GM19455 (cell line): ENCODE results near the gene MCU.

ENCODE experiments used
- ATAC-seq: cut with Tn5 transposase; IDR thresholded peaks from one replicate; pipeline ENCODE4 v1.9.1; 2021; ENCODE audit not compliant: unreplicated experiment

MCU gene

GRCh38 chr10:72831696-72832409 is 139.9 kb downstream of the MCU start:
- ATAC-seq = no peak

- no peak for ATAC-seq
These were observed 140.8 kb downstream of the MCU start for GRCh38 chr10:72832701-72833100.

GRCh38 chr10:72834183-72834825 is 142.4 kb downstream of the MCU start:
- no peak for ATAC-seq

GRCh38 chr10:72840319-72840718 is 148.4 kb downstream of the MCU start:
- ATAC-seq = no peak

GRCh38 chr10:72841487-72841886 is 149.5 kb downstream of the MCU start:
- no peak for ATAC-seq

- ATAC-seq = no peak
These were observed 150.2 kb downstream of the MCU start for GRCh38 chr10:72842164-72842563.

GRCh38 chr10:72846238-72846637 is 154.3 kb downstream of the MCU start:
- no peak for ATAC-seq

- ATAC-seq = no peak
These were observed 155.7 kb downstream of the MCU start for GRCh38 chr10:72847681-72848080.

- ATAC-seq = no peak
These were observed 158.9 kb downstream of the MCU start for GRCh38 chr10:72850861-72851260.

GRCh38 chr10:72851509-72851908 is 159.6 kb downstream of the MCU start:
- ATAC-seq = no peak

GRCh38 chr10:72852508-72852907 is 160.6 kb downstream of the MCU start:
- ATAC-seq = no peak

- ATAC-seq = no peak
These were observed 163.2 kb downstream of the MCU start for GRCh38 chr10:72855129-72855528.

- ATAC-seq = no peak
These were observed 163.8 kb downstream of the MCU start for GRCh38 chr10:72855790-72856189.

- ATAC-seq = no peak
These were observed 166.1 kb downstream of the MCU start for GRCh38 chr10:72858067-72858466.

- ATAC-seq = no peak
These were observed 171.0 kb downstream of the MCU start for GRCh38 chr10:72862957-72863356.

GRCh38 chr10:72875250-72876055 is 183.5 kb downstream of the MCU start:
- no peak for ATAC-seq

- no peak for ATAC-seq
These were observed 187.3 kb downstream of the MCU start for GRCh38 chr10:72879245-72879644.

- ATAC-seq = no peak
These were observed 189.3 kb downstream of the MCU start for GRCh38 chr10:72881291-72881690.

GRCh38 chr10:72883861-72884260 is 191.9 kb downstream of the MCU start:
- ATAC-seq = no peak

GRCh38 chr10:72885953-72886352 is 194.0 kb downstream of the MCU start:
- ATAC-seq = no peak

GRCh38 chr10:72886621-72887020 is 194.7 kb downstream of the MCU start:
- ATAC-seq = no peak

- no peak for ATAC-seq
These were observed 195.1 kb downstream of the MCU start for GRCh38 chr10:72887043-72887442.
